ENCODE results near the gene METTL2B.
"Not testable (repeated sequence)": the region's sequence is repeated elsewhere in the genome, so short reads cannot be mapped to it uniquely, and the experiment has no call there.

The METTL2B gene

DNA sequence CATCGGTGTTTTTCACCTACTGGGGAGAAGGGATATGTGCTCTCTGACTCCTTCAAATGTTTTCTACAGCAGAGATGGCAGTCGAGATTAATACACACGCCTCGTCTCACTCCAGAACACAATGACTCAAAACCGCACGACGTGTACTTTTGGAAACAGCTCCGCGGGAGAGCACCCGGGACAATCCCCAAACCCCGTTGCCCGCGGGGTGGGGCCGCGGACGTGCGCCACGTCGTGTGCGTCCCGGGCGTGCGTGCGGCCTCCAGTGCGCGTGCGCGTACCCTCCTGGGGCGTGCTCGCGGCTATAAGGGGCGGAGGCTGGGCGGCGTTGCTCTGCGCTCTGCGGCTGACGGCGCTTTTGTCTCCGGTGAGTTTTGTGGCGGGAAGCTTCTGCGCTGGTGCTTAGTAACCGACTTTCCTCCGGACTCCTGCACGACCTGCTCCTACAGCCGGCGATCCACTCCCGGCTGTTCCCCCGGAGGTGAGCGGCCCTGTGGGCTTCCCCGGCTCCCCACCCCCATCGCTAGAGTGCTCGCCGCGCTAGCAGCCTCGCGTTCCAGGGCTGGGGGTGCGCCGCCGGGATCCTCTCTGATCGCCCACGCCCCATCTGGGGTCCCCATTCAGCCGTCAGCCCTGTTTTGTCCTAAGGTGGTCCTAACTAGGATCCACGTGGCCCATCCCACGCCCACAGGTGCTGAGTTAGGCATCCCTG, 20.8 kb upstream of the METTL2B start, which contains the start of gene HILPDA:
Gene HILPDA, plus strand, starts transcription at position 336 of the 712 bp plus-strand sequence. CDS start 1,391 bp downstream, outside the sequence.
- DNase-seq: peak; percentile 96

DNA sequence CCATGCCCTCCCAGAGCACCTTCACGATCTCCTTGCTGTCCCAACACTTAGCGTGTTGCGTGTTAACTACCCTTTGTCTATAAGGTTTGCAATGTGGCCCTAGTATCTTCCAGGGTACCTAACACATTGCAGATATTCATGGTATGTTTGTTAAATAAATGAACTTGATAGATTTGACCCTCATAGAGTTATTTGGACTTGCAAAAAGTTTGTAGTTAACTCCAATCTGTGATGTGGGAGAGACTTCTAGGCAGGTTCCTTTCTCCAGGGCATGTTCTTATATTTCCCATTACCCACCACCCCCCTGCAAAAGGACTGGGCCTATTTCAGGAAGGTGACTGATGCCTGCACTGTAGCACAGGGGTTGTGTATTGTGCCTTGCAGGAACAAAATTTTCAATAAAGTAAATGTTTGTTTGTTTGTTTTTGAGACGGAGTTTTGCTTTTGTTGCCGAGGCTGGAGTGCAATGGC, 20.3 kb upstream of the METTL2B start:
- no peak for DNase-seq

DNA sequence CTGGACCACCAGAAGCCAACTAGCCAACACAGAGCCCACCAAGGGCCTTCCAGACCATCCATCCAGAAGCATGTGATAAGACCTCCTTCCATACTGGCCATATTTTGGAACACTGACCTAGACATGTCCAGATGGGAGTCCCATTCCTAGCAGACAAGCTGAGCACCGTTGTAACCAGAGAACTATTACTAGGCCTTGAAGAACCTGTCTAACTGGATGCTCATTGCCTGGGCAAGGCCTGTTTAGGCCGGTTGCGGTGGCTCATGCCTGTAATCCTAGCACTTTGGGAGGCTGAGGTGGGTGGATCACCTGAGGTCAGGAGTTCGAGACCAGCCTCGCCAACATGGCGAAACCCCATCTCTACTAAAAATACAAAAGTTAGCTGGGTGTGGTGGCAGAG, 19.2 kb upstream of the METTL2B start:
- not testable (repeated sequence) for DNase-seq

DNA sequence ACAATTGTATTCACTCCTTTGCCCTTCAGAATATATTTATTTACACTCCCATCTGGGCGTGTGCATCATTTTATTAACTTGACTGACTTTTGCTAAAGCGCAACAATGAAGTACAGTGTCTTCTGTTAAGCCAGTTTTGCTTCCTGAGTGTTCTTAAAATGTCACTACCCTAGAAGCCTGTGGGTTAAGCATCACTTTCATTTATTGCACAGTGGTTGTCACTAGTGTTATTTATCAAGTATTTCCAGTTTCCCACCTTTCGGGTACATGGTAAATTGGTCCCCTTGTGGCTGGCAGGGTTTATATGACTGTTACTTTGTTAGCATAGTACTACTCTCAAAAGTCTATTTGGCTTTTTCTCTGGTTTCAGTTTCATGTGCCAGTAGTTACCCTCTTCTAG, 17.6 kb upstream of the METTL2B start:
- DNase-seq: no peak

DNA sequence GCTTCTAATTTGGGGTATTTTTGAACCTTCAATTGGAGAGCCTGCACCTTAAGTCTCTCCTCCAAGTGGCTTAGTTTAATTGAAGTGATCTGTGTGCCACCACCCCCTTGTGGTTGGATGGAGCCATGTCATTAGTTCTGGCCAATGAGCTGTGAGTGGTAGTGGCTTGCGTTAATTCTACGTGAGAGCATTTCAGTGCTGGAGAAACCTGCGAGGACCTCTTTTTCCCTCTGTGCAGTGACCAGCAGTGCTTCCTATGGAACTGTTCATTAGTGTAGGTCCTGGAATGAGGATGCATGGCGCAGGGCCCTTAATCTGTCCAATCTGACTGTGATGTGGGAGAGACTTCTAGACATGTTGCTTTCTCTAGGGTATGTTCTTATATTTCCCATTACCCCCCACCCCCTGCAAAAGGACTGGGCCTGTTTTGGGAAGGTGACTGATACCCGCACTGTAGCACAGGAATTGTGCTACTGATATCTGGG, 17.1 kb upstream of the METTL2B start:
- no peak for DNase-seq

DNA sequence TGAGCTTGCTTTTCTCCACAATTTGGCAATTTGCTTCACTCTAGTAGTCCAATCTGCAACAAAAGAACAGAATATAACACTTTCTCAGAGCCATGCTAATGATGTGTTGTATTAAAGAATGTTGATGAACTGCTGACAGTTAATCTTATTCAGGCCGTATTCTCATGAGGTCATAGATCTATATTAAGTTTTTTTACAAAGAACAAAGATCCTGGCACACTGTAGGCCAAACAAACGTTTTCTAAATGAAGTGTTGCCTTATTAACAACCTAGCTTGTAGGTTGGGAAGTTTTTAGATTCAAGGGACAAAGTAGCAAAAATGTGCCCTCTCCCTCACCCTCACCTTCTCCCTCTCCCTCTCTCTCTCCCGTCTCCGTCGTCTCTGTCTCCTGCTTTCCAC, 14.1 kb upstream of the METTL2B start:
- DNase-seq: no peak

DNA sequence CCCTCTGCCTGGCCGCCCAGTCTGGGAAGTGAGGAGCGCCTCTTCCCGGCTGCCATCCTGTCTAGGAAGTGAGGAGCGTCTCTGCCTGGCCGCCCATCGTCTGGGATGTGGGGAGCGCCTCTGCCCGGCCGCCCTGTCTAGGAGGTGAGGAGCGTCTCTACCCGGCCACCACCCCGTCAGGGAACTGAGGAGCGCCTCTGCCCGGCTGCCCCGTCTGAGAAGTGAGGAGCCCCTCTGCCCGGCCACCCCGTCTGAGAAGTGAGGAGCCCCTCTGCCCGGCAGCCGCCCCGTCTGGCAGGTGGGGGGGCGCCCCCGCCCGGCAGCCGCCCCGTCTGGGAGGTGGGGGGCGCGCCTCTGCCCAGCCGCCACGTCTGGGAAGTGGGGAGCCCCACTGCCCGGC, 13.2 kb upstream of the METTL2B start:
- not testable (repeated sequence) for DNase-seq

DNA sequence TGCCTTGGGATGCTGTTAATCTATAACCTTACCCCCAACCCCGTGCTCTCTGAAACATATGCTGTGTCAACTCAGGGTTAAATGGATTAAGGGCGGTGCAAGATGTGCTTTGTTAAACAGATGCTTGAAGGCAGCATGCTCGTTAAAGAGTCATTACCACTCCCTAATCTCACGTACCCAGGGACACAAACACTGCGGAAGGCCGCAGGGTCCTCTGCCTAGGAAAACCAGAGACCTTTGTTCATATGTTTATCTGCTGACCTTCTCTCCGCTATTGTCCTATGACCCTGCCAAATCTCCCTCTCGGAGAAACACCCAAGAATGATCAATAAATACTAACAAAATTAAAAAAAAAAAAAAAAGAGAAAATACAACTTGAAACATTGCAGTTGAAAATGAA, 12.6 kb upstream of the METTL2B start:
- DNase-seq: not testable (repeated sequence)

DNA sequence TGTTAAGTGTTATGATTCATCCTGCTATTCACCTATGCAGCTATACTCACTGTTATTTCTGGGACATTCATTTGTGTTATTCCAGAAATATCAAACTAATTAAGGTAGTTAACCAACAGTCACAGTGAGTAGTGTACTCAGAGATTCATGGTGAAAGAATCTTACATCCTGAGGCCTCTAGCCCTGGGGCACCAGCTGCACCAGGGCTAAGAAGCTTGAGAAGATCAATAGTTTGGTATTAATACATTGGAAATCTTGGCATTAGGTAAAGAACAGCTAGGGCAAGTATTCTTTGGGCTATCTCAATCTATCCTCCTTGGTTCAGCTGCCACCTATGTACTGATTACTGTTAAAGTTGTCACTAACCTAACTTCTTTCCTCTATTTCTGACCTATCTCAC, 9.7 kb upstream of the METTL2B start:
- DNase-seq: not testable (repeated sequence)

DNA sequence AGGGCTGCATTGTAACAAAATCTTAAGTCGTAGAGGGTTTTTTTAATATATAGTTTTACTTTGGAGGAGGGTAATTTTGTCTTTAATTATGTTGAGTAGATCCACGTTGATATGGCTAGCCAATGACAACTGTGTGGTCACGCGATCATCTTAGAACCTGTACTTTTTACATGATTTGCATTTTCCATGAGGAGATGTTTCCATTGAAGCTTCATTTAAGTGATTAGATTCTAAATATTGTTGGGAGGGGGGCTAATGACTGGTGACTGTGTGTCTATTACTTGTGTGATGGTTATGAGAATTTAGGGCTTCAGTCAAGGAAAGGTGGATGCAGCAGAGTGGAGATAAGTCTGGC, 765 bp downstream of the METTL2B start:
- DNase-seq: not testable (repeated sequence)

DNA sequence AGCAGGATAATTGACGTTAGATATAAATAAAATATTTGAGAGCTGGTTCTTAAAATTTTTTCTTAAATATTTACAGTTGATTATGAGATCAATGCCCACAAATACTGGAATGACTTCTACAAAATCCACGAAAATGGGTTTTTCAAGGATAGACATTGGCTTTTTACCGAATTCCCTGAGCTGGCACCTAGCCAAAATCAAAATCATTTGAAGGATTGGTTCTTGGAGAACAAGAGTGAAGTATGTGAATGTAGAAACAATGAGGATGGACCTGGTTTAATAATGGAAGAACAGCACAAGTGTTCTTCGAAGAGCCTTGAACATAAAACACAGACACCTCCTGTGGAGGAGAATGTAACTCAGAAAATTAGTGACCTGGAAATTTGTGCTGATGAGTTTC, 2.5 kb downstream of the METTL2B start:
- DNase-seq: not testable (repeated sequence)

DNA sequence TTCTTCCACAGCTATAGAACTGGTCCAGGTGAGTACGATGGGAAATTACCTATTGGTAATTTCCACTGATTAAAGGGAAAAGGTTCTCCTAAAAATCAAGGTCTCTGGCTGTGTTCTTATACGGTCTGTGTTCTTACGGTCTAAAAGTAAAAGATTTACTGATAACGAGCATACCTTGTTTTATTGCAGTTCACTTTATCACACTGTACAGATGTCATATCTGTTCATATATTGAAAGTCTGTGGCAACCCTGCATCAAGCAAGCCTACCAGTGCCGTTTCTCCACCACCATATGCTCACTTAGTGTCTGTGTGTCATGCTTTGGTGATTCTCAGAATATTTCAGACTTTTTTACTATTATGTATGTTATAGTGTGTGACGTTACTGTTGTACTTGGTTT, 11.6 kb downstream of the METTL2B start:
- not testable (repeated sequence) for DNase-seq

DNA sequence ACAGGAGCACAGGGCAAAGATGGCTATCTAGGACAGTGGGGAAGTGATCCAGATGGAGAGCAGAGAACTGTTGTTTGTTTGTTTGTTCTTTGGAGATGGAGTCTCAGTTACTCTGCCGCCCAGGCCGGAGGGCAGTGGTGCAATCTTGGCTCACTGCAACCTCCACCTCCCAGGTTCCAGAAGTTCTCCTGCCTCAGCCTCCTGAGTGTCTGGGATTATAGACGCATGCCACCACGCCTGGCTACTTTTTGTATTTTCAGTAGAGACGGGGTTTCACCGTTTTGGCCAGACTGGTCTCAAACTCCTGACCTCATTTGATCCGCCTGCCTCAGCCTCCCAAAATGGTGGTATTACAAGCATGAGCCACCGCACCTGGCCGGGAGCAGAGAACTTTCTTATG, 20.9 kb downstream of the METTL2B start:
- no peak for DNase-seq

DNA sequence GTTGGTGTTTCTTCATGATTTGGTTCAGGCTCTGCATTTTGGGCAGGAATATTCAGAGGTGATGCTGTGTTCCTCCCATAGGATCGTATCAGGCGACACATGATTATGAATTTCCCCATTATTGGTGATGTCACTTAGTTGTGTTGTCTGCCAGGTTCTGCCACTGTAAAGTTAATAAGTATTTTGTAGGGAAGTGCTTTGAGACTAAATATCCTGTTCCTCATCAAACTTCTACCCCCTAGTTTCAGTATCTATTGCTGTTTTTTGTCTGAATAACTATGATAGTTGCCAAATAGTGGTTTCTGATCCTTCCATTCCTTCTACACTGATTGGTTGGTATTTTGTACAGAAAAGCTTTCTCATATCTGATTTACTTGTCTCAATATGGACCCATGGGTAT, 28.9 kb downstream of the METTL2B start:
- not testable (repeated sequence) for DNase-seq

DNA sequence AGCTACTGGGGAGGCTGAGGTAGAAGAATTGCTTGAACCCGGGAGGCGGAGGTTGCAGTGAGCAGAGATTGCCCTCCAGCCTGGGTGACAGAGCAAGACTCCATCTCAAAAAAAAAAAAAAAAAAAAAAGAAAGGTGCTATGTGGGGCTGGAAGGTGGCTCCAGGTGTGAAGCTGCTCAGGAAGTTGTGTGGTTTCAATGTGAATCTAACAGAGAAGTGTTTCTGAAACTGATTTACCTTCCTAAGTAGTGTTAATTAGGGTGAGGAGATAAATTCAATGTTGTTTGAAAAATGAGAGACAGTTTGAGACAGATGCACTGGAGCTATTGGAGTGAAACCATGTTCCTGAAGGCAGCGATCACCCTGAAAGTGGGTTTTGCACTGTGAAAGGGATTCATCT, 30.3 kb downstream of the METTL2B start:
- DNase-seq: not testable (repeated sequence)

DNA sequence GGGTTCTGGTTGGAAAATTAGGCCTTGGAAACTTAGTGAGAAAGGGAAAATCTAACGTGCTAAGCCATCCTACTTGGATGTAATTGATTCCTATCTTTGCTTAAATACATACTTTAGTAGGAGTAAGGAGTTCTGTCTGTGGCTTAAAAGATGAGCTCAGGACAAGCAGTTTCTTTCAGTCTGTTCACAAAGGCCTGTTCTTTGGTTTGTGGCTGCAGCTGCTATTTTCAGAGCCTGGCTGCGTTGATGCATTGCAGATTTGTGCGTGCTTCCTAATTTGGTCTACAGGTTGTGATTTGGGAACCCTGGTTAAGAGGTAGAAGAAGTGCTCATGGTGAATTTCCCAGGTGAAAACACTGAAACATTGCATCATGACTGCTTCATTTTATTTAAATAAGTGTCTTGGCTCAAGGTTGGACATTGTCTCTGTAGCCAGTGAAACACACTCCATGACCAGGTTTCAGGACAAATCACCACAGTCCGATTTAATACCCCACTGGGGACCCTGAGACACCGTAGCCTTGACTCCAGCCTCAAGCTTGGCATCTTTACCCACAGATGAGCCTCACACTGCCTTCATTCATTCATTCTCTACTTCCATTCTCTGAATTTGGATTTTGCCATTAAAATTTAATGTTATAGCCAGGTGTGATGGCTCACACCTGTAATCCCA, 30.9 kb downstream of the METTL2B start:
- DNase-seq: not testable (repeated sequence)

DNA sequence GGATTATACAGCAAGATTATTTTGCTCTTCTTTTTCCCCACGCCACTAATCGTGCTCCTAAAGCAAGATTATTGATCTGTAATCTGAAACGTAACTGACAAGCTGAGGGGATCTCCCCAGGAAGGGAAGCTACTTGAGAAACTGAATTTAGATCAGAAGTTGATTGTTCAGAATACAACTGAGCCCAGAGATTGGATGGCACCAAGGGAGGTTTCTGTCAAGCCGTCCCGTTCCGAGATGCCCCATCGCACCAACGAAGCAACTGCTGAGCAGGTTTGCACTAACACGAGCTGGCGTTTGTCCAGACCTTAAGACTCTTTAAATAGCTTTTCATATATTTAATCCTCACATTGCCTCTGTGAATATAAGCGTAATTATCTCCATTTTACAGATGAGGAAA, 35.1 kb downstream of the METTL2B start:
- not testable (repeated sequence) for DNase-seq

DNA sequence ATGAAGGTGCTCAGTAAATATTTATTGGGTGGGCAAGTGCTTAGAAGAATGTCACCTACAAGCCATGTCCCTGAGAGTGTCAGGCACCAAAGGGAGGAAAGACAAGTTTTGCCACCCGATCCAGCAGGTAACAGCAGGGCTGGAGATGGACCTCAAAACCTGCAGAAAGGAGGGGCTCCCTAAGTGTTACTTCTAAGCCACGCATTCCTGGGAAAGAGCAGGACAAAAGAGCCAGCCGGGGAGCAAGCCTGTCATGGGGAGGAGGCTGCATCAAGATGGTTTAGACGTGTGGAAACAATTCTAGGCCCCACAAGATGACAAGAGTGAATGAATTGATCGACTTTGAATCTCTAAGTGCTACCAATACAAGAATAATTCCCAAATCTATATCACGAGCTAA, 38.7 kb downstream of the METTL2B start:
- not testable (repeated sequence) for DNase-seq

DNA sequence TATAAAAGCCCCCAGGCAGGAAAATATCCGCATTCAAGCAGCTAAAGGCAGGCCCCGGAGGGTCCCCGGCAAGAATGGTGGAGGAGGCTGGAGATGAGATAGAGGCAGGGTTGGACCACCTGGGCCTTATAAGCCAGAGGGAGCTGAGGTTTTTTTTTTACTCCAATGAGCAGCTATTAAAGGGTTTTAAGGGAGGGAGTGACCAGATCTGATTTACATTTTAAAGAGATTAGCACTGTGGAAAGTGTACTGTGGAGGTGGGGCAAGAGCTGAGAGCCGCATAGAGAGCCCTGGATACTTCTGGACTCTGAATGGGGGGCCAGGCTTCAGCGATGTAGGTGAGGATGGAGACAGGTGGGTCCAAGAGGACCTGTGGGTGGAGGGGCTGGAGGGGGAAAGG, 40.5 kb downstream of the METTL2B start:
- not testable (repeated sequence) for DNase-seq

DNA sequence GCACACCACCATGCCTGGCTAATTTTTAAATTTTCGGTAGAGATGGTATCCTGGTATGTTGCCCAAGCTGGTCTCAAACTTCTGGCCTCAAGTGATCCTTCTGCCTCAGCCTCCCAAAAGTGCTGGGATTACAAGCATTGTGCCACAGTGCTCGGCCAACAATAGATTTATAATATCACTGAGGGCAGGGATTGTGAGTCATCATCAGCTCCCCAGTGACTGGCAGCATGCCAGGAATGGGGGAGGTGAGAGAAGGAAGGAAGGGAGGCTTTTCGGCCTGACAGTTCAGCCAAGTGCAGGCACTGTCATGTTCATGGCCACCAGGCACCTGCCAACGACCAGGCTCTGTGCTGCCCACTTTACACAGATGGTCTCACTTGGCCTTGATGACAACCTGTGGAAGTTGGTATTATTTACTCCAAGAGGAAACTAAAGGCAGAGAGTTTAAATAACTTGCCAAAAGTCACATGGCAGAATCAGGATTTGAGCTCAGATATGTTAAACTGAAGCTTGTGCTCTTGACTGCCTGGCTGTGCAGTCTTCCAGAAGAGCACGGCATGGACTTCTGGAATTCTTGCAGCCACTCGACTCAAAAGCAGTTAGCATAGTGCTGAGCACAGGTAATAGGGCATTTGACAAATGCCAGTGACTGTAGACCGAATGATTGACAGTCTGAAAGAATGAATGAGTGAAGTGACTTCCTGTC, 46.8 kb downstream of the METTL2B start:
- DNase-seq: peak; percentile 86

DNA sequence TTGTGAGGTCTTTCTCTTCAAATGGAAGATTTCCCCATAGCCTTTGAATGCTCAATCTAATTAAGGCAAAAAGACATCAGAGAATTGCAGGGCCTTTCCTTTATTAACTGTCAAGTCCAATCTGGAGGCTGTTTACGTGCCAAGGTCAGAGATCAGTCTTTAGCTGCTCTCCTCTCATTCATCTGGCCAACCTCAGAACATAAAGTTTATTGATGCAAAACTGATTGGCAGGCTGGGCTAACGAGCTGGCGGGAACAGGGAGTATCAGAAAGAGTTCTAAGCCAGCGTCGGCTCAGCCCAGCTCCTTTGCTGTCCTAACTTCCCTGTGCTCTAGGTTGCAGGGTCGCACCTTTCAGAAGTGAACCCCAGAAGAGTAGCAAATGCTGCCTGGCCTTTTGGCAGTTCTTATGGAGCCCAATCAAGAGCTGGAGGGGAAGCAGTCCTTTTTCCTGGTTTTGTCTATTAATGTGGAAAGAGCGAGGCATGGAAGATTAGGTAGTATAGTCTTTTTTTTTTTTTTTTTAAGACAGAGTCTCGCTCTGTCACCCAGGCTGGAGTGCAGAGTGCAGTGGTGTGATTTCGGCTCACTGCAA, 47.5 kb downstream of the METTL2B start:
- not testable (repeated sequence) for DNase-seq

DNA sequence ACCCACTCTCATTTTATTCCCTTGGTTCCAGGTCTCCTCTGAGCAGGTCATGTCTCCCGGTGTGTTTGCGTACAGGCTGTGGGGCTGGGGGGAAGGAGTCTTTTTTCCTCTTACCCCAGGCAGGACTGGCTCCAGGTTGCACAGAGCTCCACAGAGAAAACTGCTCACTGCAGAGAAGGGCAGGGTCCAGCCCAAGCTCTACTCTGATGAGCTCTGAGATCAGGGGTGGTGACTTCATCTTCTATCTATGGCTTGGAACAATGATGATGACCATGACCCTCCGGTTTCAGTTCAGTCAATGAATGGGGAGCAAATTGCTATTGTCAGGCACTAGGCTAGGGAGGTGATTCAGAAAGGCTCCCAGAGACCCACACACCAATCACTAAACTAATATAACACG, 49.0 kb downstream of the METTL2B start:
- DNase-seq: not testable (repeated sequence)

DNA sequence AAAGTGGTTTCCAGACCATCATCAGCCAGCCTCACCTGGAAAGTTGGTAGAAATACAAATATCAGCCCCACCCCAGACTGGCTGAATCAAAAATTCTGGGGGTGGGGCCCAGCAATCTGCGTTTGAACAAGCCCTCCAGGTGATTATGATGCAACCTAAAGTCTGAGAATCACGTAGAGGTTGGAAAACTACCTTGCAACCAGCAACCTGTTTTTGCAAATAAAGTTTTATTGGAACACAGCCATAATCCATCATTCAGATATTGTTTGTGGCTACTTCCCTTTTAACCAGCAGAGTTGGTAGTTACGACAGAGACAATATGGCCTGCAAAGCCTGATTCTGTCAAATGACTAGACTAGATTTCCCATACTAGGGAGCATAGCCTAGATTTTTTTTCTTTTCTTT, 49.5 kb downstream of the METTL2B start:
- not testable (repeated sequence) for DNase-seq
